Measurements from ENCODE around the gene CAPN8. TPM values are rescaled to one million over a fixed set of nuclear protein-coding genes. Genes with fewer than 3 reads are reported as not detected.

The CAPN8 gene
- total and polyA plus RNA-seq, 4 experiments from 2014 or later, result 0.32 to 0.55 (median 0.33) TPM; not detected in 1

DNA sequence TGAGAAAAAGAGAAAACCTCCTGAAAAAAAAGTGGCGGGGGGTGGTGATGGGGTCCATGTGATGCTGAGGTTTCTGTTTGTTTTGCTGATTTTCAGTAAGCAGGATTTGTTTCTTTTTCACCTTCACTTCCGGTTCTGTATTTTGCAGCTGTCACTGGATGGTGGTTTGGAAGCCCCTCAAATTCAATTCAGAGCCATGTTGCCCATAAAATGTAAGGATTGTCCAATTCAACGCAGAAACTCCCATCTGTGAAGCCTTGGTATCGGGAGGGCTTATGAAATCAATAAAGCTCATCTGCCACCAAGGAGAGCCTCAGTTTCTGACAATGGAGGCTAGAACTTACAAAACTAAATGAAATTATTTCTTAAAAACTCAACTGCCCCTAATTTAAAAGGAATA is 12.1 kb downstream of the CAPN8 start:
- peaks cover 7 to 13% of the 10 kb centered on the region in 2 donors for H3K27me3 Mint-ChIP-seq
- POLR2A ChIA-PET (ENCODE audit: partially characterized antibody), result no interaction called here
- H3K9me3 ChIP-seq (ENCODE audit: control insufficient read depth in 1 of 2, low read length in 2 of 2), result no peaks in the 10 kb centered on the region
- H3K36me3 Mint-ChIP-seq, result no peaks in the 10 kb centered on the region
- no peak overlapping the region for H3K4me3 Mint-ChIP-seq
- H3K27ac Mint-ChIP-seq, result no peak overlapping the region
- CTCF ChIA-PET (ENCODE audit: partially characterized antibody), result no interaction called here
- no peaks in the 10 kb centered on the region for H3K27me3 ChIP-seq (ENCODE audit: insufficient read depth, low read length)
- H3K4me3 ChIP-seq (ENCODE audit: low read length in 2 of 2), result no peak overlapping the region
- H3K9me3 Mint-ChIP-seq, result no peaks in the 10 kb centered on the region
- DNase-seq, result no peak
- no peak overlapping the region for H3K27ac ChIP-seq (ENCODE audit: low read depth, low read length)
- no peaks in the 10 kb centered on the region for H3K36me3 ChIP-seq (ENCODE audit: insufficient read depth, low read length)
- H3K4me1 Mint-ChIP-seq, result no peaks in the 10 kb centered on the region
- intact Hi-C loops (cut with micrococcal nuclease), result no loop called here
- H3K4me1 ChIP-seq (ENCODE audit: insufficient read depth, low read length), result no peaks in the 10 kb centered on the region

- Mint-ChIP-seq H3K27me3 (peaks cover 7 to 12% of the 10 kb centered on the region in 2 donors), H3K9me3 (no peaks in the 10 kb centered on the region), H3K36me3 (no peaks in the 10 kb centered on the region), H3K4me3 (no peak overlapping the region), H3K4me1 (no peaks in the 10 kb centered on the region), H3K27ac (no peak overlapping the region)
- intact Hi-C loops (cut with micrococcal nuclease), result no loop called here
- Histone ChIP-seq H3K27ac (ENCODE audit: low read depth, low read length) (no peak overlapping the region), H3K4me3 (ENCODE audit: low read length in 2 of 2) (no peak overlapping the region), H3K9me3 (ENCODE audit: control insufficient read depth in 1 of 2, low read length in 2 of 2) (no peaks in the 10 kb centered on the region), H3K36me3 (ENCODE audit: insufficient read depth, low read length) (no peaks in the 10 kb centered on the region), H3K27me3 (ENCODE audit: insufficient read depth, low read length) (no peaks in the 10 kb centered on the region), H3K4me1 (ENCODE audit: insufficient read depth, low read length) (no peaks in the 10 kb centered on the region)
- POLR2A ChIA-PET (ENCODE audit: partially characterized antibody), result no interaction called here
- no peak for DNase-seq
- CTCF ChIA-PET (ENCODE audit: partially characterized antibody), result no interaction called here
Measured at GRCh38 chr1:223653015-223653414, 12.5 kb downstream of the CAPN8 start.

- H3K36me3 Mint-ChIP-seq, result no peaks in the 10 kb centered on the region
- intact Hi-C loops (cut with micrococcal nuclease), result no loop called here
Measured at GRCh38 chr1:223652436-223652941, 13.0 kb downstream of the CAPN8 start.

DNA sequence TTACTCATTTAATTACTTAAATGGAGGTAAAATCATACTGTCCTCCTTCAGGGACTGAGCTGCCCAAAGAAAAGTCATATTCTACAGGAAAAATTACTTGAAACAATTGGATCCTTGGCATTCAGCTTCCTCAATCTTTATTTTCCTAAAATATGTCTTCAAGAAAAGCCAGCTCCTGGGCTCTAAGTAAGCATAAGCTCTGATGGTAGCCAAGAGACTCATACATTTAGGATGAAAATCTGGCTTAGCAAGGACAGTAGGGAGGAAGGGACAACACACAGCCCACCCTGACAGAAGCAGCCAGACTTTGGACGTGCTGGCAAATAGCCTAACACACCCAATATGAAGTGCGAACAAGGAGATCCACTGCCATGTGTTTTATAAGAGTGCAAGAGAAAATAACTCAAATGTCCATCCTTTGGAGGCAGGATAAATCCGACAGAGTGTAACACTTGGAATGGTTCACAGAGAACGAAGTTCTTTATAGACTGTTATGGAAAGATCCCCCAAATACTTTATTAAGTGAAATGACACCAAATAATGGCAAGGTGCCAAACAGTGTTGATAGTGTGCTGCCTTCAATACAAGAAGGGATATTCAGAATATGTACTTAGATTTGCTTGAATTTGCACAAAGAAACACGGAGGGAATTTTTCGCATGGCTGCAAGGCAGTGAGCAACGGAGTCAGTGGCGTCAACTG is 14.1 kb downstream of the CAPN8 start:
- Histone ChIP-seq H3K4me3 (ENCODE audit: low read length in 2 of 2) (no peak overlapping the region), H3K27ac (ENCODE audit: low read depth, low read length) (no peak overlapping the region), H3K27me3 (ENCODE audit: insufficient read depth, low read length) (no peaks in the 10 kb centered on the region), H3K4me1 (ENCODE audit: insufficient read depth, low read length) (no peaks in the 10 kb centered on the region), H3K36me3 (ENCODE audit: insufficient read depth, low read length) (no peaks in the 10 kb centered on the region), H3K9me3 (ENCODE audit: control insufficient read depth in 1 of 2, low read length in 2 of 2) (no peaks in the 10 kb centered on the region)
- Mint-ChIP-seq H3K27ac (no peak overlapping the region), H3K4me3 (no peak overlapping the region), H3K36me3 (no peaks in the 10 kb centered on the region), H3K27me3 (peaks cover 6 to 10% of the 10 kb centered on the region in 2 donors), H3K9me3 (no peaks in the 10 kb centered on the region), H3K4me1 (no peaks in the 10 kb centered on the region)
- ChIA-PET POLR2A (ENCODE audit: partially characterized antibody) (no interaction called here), CTCF (ENCODE audit: partially characterized antibody) (no interaction called here)
- intact Hi-C loops (cut with micrococcal nuclease), result no loop called here
- no peak for DNase-seq

More at GRCh38 chr1:223652436-223652941, 13.0 kb downstream of the CAPN8 start:
- CTCF ChIA-PET (ENCODE audit: partially characterized antibody), result no interaction called here
- Mint-ChIP-seq H3K27ac (no peak overlapping the region), H3K27me3 (peaks cover 5 to 9% of the 10 kb centered on the region in 2 donors), H3K9me3 (no peaks in the 10 kb centered on the region), H3K4me3 (no peak overlapping the region), H3K4me1 (no peaks in the 10 kb centered on the region)
- no peak for DNase-seq
- no peaks in the 10 kb centered on the region for H3K36me3 ChIP-seq (ENCODE audit: insufficient read depth, low read length)
- H3K4me3 ChIP-seq (ENCODE audit: low read length in 2 of 2), result no peak overlapping the region
- H3K27ac ChIP-seq (ENCODE audit: low read depth, low read length), result no peak overlapping the region
- POLR2A ChIA-PET (ENCODE audit: partially characterized antibody), result no interaction called here
- no peaks in the 10 kb centered on the region for H3K27me3 ChIP-seq (ENCODE audit: insufficient read depth, low read length)
- H3K9me3 ChIP-seq (ENCODE audit: control insufficient read depth in 1 of 2, low read length in 2 of 2), result no peaks in the 10 kb centered on the region
- no peaks in the 10 kb centered on the region for H3K4me1 ChIP-seq (ENCODE audit: insufficient read depth, low read length)

DNA sequence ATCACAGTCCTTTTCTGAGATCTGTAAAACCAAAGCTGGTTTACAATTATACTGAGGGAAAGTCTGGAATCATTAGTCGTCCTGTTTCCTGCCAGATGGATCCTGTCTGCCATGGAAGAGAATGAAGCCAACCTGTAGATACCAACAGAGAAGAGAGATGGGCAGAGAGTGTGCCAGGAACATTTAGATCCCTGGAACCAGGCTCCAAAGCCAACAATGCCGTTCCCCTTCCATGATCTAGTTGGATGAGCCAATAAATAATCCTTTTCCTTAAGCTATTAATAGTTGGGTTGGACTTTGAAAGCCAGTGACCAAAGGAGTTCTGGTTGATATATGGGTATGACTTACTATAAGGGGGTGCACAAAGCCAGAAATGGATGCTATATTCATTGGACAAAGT is 15.0 kb downstream of the CAPN8 start:
- no peak overlapping the region for H3K27ac ChIP-seq (ENCODE audit: low read depth, low read length)
- H3K4me1 ChIP-seq (ENCODE audit: insufficient read depth, low read length), result no peaks in the 10 kb centered on the region
- ChIA-PET CTCF (ENCODE audit: partially characterized antibody) (no interaction called here), POLR2A (ENCODE audit: partially characterized antibody) (no interaction called here)
- H3K27me3 ChIP-seq (ENCODE audit: insufficient read depth, low read length), result no peaks in the 10 kb centered on the region
- no peak overlapping the region for H3K4me3 ChIP-seq (ENCODE audit: low read length in 2 of 2)
- intact Hi-C loops (cut with micrococcal nuclease), result no loop called here
- no peaks in the 10 kb centered on the region for H3K9me3 ChIP-seq (ENCODE audit: control insufficient read depth in 1 of 2, low read length in 2 of 2)
- no peaks in the 10 kb centered on the region for H3K4me1 Mint-ChIP-seq
- peaks cover 3 to 13% of the 10 kb centered on the region in 2 donors for H3K27me3 Mint-ChIP-seq
- no peaks in the 10 kb centered on the region for H3K9me3 Mint-ChIP-seq
- H3K36me3 Mint-ChIP-seq, result no peaks in the 10 kb centered on the region
- no peak overlapping the region for H3K4me3 Mint-ChIP-seq
- no peak overlapping the region for H3K27ac Mint-ChIP-seq
- DNase-seq, result no peak
- H3K36me3 ChIP-seq (ENCODE audit: insufficient read depth, low read length), result no peaks in the 10 kb centered on the region

- CTCF ChIA-PET (ENCODE audit: partially characterized antibody), result no interaction called here
- intact Hi-C loops (cut with micrococcal nuclease), result no loop called here
- Histone ChIP-seq H3K9me3 (ENCODE audit: control insufficient read depth in 1 of 2, low read length in 2 of 2) (no peaks in the 10 kb centered on the region), H3K27ac (ENCODE audit: low read depth, low read length) (no peak overlapping the region), H3K4me1 (ENCODE audit: insufficient read depth, low read length) (no peaks in the 10 kb centered on the region), H3K27me3 (ENCODE audit: insufficient read depth, low read length) (no peaks in the 10 kb centered on the region), H3K4me3 (ENCODE audit: low read length in 2 of 2) (no peak overlapping the region), H3K36me3 (ENCODE audit: insufficient read depth, low read length) (no peaks in the 10 kb centered on the region)
- H3K9me3 Mint-ChIP-seq, result no peaks in the 10 kb centered on the region
- no peaks in the 10 kb centered on the region for H3K4me1 Mint-ChIP-seq
- no peak overlapping the region for H3K4me3 Mint-ChIP-seq
- no peak for DNase-seq
- no peak overlapping the region for H3K27ac Mint-ChIP-seq
- POLR2A ChIA-PET (ENCODE audit: partially characterized antibody), result no interaction called here
- H3K36me3 Mint-ChIP-seq, result no peaks in the 10 kb centered on the region
- H3K27me3 Mint-ChIP-seq, result peaks cover 1 to 14% of the 10 kb centered on the region in 2 donors
Measured at GRCh38 chr1:223649222-223649621, 16.3 kb downstream of the CAPN8 start.

DNA sequence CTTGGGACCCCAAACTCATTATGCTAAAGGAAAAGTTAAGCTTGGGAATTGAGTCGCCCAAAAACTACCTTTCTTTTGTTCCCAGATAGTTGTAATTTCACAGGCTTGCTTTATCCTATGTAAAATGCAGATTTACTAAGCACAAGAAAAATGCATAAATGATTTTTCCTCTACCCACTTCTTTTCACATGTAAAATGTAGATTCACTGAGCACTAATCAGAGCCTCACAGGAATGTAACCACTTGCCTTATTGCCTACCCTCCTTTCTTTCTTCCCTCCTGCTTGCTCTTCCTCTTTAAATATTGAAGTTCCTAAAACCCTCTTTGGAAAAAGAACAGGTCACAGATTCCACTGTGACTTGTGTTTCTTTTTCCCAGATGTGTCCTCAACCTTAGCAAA is 18.3 kb downstream of the CAPN8 start:
- Mint-ChIP-seq H3K4me1 (no peaks in the 10 kb centered on the region), H3K4me3 (no peak overlapping the region), H3K9me3 (no peaks in the 10 kb centered on the region), H3K27me3 (peaks cover 4 to 18% of the 10 kb centered on the region in 2 donors), H3K36me3 (no peaks in the 10 kb centered on the region), H3K27ac (no peak overlapping the region)
- intact Hi-C loops (cut with micrococcal nuclease), result no loop called here
- ChIA-PET POLR2A (ENCODE audit: partially characterized antibody) (no interaction called here), CTCF (ENCODE audit: partially characterized antibody) (no interaction called here)
- Histone ChIP-seq H3K36me3 (ENCODE audit: insufficient read depth, low read length) (no peaks in the 10 kb centered on the region), H3K27ac (ENCODE audit: low read depth, low read length) (no peak overlapping the region), H3K4me3 (ENCODE audit: low read length in 2 of 2) (no peak overlapping the region), H3K27me3 (ENCODE audit: insufficient read depth, low read length) (no peaks in the 10 kb centered on the region), H3K4me1 (ENCODE audit: insufficient read depth, low read length) (no peaks in the 10 kb centered on the region), H3K9me3 (ENCODE audit: control insufficient read depth in 1 of 2, low read length in 2 of 2) (no peaks in the 10 kb centered on the region)
- no peak for DNase-seq
